Caco-2 (cell line): ENCODE data around the gene SPAG17. TPM values are rescaled to one million over a fixed set of nuclear protein-coding genes. Genes with fewer than 3 reads are reported as not detected.

ENCODE experiments used
- BruUV-seq: library from RNA; stranded (reverse); fragments of 400-500 nt; replicated peaks from 2 replicates; lab custom pipeline; 2021; lab: Mats Ljungman, UMichigan
- CTCF ChIA-PET: fragments of 300-600 bp; sonication (Branson Sonifier 250); formaldehyde crosslinking; loops from one replicate; lab custom pipeline; 2022; ENCODE audit warnings: antibody characterized with exemption; lab: Charles Lee
- POLR2A ChIA-PET: fragments of 300-600 bp; sonication (Branson Sonifier 250); formaldehyde crosslinking; loops from one replicate; lab custom pipeline; 2022; ENCODE audit warnings: antibody characterized with exemption; lab: Charles Lee
- DNase-seq, 2 experiments: peaks; one replicate each; pipeline versions ENCODE4 v3.0.0 to v3.0.0-alpha.2; 2020 to 2022
- H3K27me3 ChIP-seq: replicated peaks from 2 replicates; pipeline ENCODE4 v1.6.0; 2011; ENCODE audit warnings: low read length; ENCODE audit not compliant: control insufficient read depth, insufficient read depth
- H3K36me3 ChIP-seq: 2 replicates; pipeline ENCODE4 v1.5.1; 2011; ENCODE audit warnings: low read length; ENCODE audit not compliant: control insufficient read depth, insufficient read depth
- H3K4me1 ChIP-seq: fragments of 250-450 bp; sonication (Bioruptor Pico); 2 replicates; pipeline ENCODE4 v1.5.1; 2020; ENCODE audit warnings: mild to moderate bottlenecking
- H3K4me3 ChIP-seq: 2 replicates; pipeline ENCODE4 v1.5.1; 2011; ENCODE audit warnings: low read depth, mild to moderate bottlenecking, control low read depth, low read length
- H3K9me3 ChIP-seq: fragments of 250-450 bp; sonication (Bioruptor Pico); 2 replicates; pipeline ENCODE4 v1.5.1; 2020; ENCODE audit warnings: mild to moderate bottlenecking, moderate library complexity
- H3K27ac Mint-ChIP-seq: one replicate; pipeline ENCODE4 v1.8.0; 2022; ENCODE audit warnings: mixed read lengths; ENCODE audit not compliant: unreplicated experiment
- H3K27me3 Mint-ChIP-seq: one replicate; pipeline ENCODE4 v1.8.0; 2022; ENCODE audit warnings: mixed read lengths; ENCODE audit not compliant: insufficient read depth, unreplicated experiment
- H3K36me3 Mint-ChIP-seq: one replicate; pipeline ENCODE4 v1.8.0; 2022; ENCODE audit warnings: mild to moderate bottlenecking, mixed read lengths; ENCODE audit not compliant: insufficient read depth, unreplicated experiment
- H3K4me1 Mint-ChIP-seq: one replicate; pipeline ENCODE4 v1.8.0; 2022; ENCODE audit warnings: low read depth, mixed read lengths; ENCODE audit not compliant: unreplicated experiment
- H3K4me3 Mint-ChIP-seq: one replicate; pipeline ENCODE4 v1.8.0; 2022; ENCODE audit warnings: mild to moderate bottlenecking, moderate library complexity, mixed read lengths; ENCODE audit not compliant: unreplicated experiment
- H3K9me3 Mint-ChIP-seq: one replicate; pipeline ENCODE4 v1.8.0; 2022; ENCODE audit warnings: mixed read lengths; ENCODE audit not compliant: unreplicated experiment
- CTCF ChIP-seq, 2 experiments: fragments of 200-600 bp in 1 of 2; IDR thresholded peaks; 1 replicate in 1 of 2; 2 replicates in 1 of 2; pipeline versions ENCODE4 v1.5.1 to v1.8.0; 2011 to 2022; ENCODE audit warnings: antibody characterized with exemption in 1 of 2, control low read depth in 1 of 2, inconsistent platforms in 1 of 2, low read depth in 1 of 2, low read length in 1 of 2, mild to moderate bottlenecking in 1 of 2, moderate library complexity in 1 of 2; ENCODE audit not compliant: insufficient read depth in 1 of 2, severe bottlenecking in 1 of 2, unreplicated experiment in 1 of 2
- intact Hi-C: fragments of 100-400 bp; cut with micrococcal nuclease; formaldehyde crosslinking; loops from one replicate; pipeline ENCODE4 v1.10.0; 2022; ENCODE audit not compliant: unreplicated experiment
- total RNA-seq: library from RNA; stranded (reverse); gene quantifications from 2 replicates; pipeline ENCODE4 v1.2.3, GENCODE V29; 2022

SPAG17 gene
- total RNA-seq, 1 experiment from 2014 or later: not detected

- DNase-seq: no peak
- ChIA-PET POLR2A (no interaction called here), CTCF (no interaction called here)
- Mint-ChIP-seq H3K36me3 (no peaks in the 10 kb centered on the region), H3K4me1 (no peaks in the 10 kb centered on the region), H3K4me3 (no peak overlapping the region), H3K27me3 (peaks cover 7% of the 10 kb centered on the region), H3K27ac (no peak overlapping the region), H3K9me3 (no peaks in the 10 kb centered on the region)
- no peaks in the 10 kb centered on the region for H3K27me3 ChIP-seq
- no TSS peak for BruUV-seq
- H3K4me1 ChIP-seq: no peaks in the 10 kb centered on the region
- intact Hi-C loops: no loop called here
- H3K36me3 ChIP-seq: no peaks in the 10 kb centered on the region
- no peaks in the 10 kb centered on the region for H3K9me3 ChIP-seq
- TF ChIP-seq CTCF (IDR thresholded peaks at IDR 0.05; ENCODE audit: insufficient read depth in 1 of 2, low read depth in 1 of 2, low read length in 1 of 2, severe bottlenecking in 1 of 2, unreplicated experiment in 1 of 2): no peak
- no peak overlapping the region for H3K4me3 ChIP-seq
Measured at GRCh38 chr1:118013336-118013735, 171.7 kb downstream of the SPAG17 start.

- no peaks in the 10 kb centered on the region for H3K36me3 Mint-ChIP-seq
- peaks cover 7% of the 10 kb centered on the region for H3K27me3 Mint-ChIP-seq
- Histone ChIP-seq H3K36me3 (no peaks in the 10 kb centered on the region), H3K27me3 (no peaks in the 10 kb centered on the region), H3K4me3 (no peak overlapping the region), H3K9me3 (no peaks in the 10 kb centered on the region), H3K4me1 (no peaks in the 10 kb centered on the region)
- TF ChIP-seq CTCF (IDR thresholded peaks at IDR 0.05; ENCODE audit: insufficient read depth in 1 of 2, low read depth in 1 of 2, low read length in 1 of 2, severe bottlenecking in 1 of 2, unreplicated experiment in 1 of 2): no peak
- no peak for DNase-seq
- CTCF ChIA-PET: no interaction called here
- POLR2A ChIA-PET: no interaction called here
- no peaks in the 10 kb centered on the region for H3K9me3 Mint-ChIP-seq
- H3K27ac Mint-ChIP-seq: no peak overlapping the region
- H3K4me1 Mint-ChIP-seq: no peaks in the 10 kb centered on the region
- no TSS peak for BruUV-seq
- intact Hi-C loops: no loop called here
- H3K4me3 Mint-ChIP-seq: no peak overlapping the region
Measured at GRCh38 chr1:118012515-118013124, 172.4 kb downstream of the SPAG17 start.

DNA sequence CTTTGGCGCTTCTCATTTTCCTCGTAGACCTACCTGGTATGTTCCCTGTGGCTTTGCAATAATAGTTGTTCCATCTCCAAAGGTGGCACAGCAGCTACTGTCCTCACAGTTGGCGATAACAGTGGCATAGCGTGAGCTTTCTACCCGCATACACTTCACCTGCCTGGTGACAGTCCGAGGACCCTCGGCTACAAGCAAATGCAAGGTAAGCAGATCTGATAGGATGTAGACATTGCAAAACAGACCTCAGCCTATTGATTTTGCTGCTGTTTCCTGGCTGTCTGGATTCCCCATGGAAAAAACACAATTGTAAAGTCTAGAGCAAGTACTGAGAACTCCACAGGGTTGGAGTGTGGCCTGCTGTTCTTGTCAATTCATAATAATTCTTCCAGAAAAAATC is 177.0 kb downstream of the SPAG17 start:
- BruUV-seq: no TSS peak
- Mint-ChIP-seq H3K9me3 (no peaks in the 10 kb centered on the region), H3K27ac (no peak overlapping the region), H3K36me3 (no peaks in the 10 kb centered on the region), H3K27me3 (peaks cover 5% of the 10 kb centered on the region), H3K4me1 (no peaks in the 10 kb centered on the region), H3K4me3 (no peak overlapping the region)
- ChIA-PET POLR2A (no interaction called here), CTCF (no interaction called here)
- no peaks in the 10 kb centered on the region for H3K27me3 ChIP-seq
- H3K36me3 ChIP-seq: no peaks in the 10 kb centered on the region
- no peak for TF ChIP-seq CTCF (IDR thresholded peaks at IDR 0.05; ENCODE audit: insufficient read depth in 1 of 2, low read depth in 1 of 2, low read length in 1 of 2, severe bottlenecking in 1 of 2, unreplicated experiment in 1 of 2)
- intact Hi-C loops: no loop called here
- no peaks in the 10 kb centered on the region for H3K9me3 ChIP-seq
- H3K4me1 ChIP-seq: no peaks in the 10 kb centered on the region
- no peak overlapping the region for H3K4me3 ChIP-seq
- DNase-seq: no peak
